IMR-90 (cell line): ENCODE results near the gene PTGR3. TPM values are rescaled to one million over a fixed set of nuclear protein-coding genes. Genes with fewer than 3 reads are reported as not detected.

ENCODE experiments used
- ATAC-seq: fragments of 200-7000 bp; cut with Tn5 transposase; 2 replicates; pipeline ENCODE4 v1.9.1; 2020; ENCODE audit warnings: low read depth, mild to moderate bottlenecking, moderate library complexity
- BruUV-seq: library from RNA; stranded (reverse); fragments of 400-500 nt; replicated peaks from 2 replicates; lab custom pipeline; 2021; lab: Mats Ljungman, UMichigan
- CTCF ChIA-PET: fragments of 300-600 bp; formaldehyde crosslinking; extraction: SDS; loops from one replicate; lab custom pipeline; 2021; ENCODE audit warnings: antibody characterized with exemption; lab: Yijun Ruan, JAX
- POLR2A ChIA-PET: fragments of 300-600 bp; sonication (Branson Sonifier 250); formaldehyde crosslinking; loops from one replicate; lab custom pipeline; 2022; ENCODE audit warnings: antibody characterized with exemption; ENCODE audit not compliant: unreplicated experiment; lab: Charles Lee
- DNase-seq: peaks from one replicate; pipeline ENCODE4 v3.0.0; 2013
- H2AFZ ChIP-seq: replicated peaks from 2 replicates; pipeline ENCODE3; 2013; ENCODE audit warnings: low read length, mild to moderate bottlenecking; ENCODE audit not compliant: poor library complexity
- H2AK5ac ChIP-seq: 2 replicates; pipeline ENCODE4 v1.6.1; 2013; ENCODE audit warnings: low read depth, low read length, inconsistent platforms
- H2AK9ac ChIP-seq: replicated peaks from 2 replicates; pipeline ENCODE3; 2013; ENCODE audit warnings: mild to moderate bottlenecking, low read depth, low read length, moderate library complexity; ENCODE audit not compliant: poor library complexity
- H2BK120ac ChIP-seq: 2 replicates; pipeline ENCODE4 v1.6.1; 2013; ENCODE audit warnings: low read depth, low read length, inconsistent platforms
- H2BK15ac ChIP-seq: 3 replicates; pipeline ENCODE4 v1.6.1; 2013; ENCODE audit warnings: low read depth, low read length, inconsistent platforms
- H2BK20ac ChIP-seq: 2 replicates; pipeline ENCODE4 v1.6.1; 2013; ENCODE audit warnings: low read depth, mild to moderate bottlenecking, inconsistent platforms, low read length, moderate library complexity
- H2BK5ac ChIP-seq: 2 replicates; pipeline ENCODE4 v1.6.1; 2013; ENCODE audit warnings: mild to moderate bottlenecking, low read depth, low read length, inconsistent platforms; ENCODE audit not compliant: poor library complexity, severe bottlenecking
- H3K14ac ChIP-seq: replicated peaks from 2 replicates; pipeline ENCODE4 v1.6.1; 2013; ENCODE audit warnings: low read depth, low read length, inconsistent platforms
- H3K18ac ChIP-seq: 2 replicates; pipeline ENCODE4 v1.6.1; 2013; ENCODE audit warnings: low read depth, low read length, control low read depth
- H3K23ac ChIP-seq: 2 replicates; pipeline ENCODE4 v1.6.1; 2013; ENCODE audit warnings: low read depth, low read length, inconsistent platforms
- H3K27ac ChIP-seq: 2 replicates; pipeline ENCODE4 v1.5.1; 2013; ENCODE audit warnings: mild to moderate bottlenecking, control low read depth, low read length; ENCODE audit not compliant: insufficient read depth
- H3K27me3 ChIP-seq: 2 replicates; pipeline ENCODE4 v1.6.1; 2013; ENCODE audit warnings: low read length; ENCODE audit not compliant: control insufficient read depth, insufficient read depth
- H3K36me3 ChIP-seq: 2 replicates; pipeline ENCODE4 v1.6.1; 2013; ENCODE audit warnings: low read length, mixed read lengths; ENCODE audit not compliant: control insufficient read depth, insufficient read depth
- H3K4ac ChIP-seq: 2 replicates; pipeline ENCODE4 v1.6.1; 2013; ENCODE audit warnings: low read depth, low read length, inconsistent platforms
- H3K4me1 ChIP-seq: 2 replicates; pipeline ENCODE4 v1.6.1; 2013; ENCODE audit warnings: low read length, mixed read lengths; ENCODE audit not compliant: control insufficient read depth, insufficient read depth
- H3K4me2 ChIP-seq: 2 replicates; pipeline ENCODE4 v1.6.1; 2013; ENCODE audit warnings: low read depth, mild to moderate bottlenecking, control low read depth, low read length, moderate library complexity
- H3K4me3 ChIP-seq: 2 replicates; pipeline ENCODE4 v1.5.1; 2013; ENCODE audit warnings: low read depth, mild to moderate bottlenecking, control low read depth, low read length, moderate library complexity; ENCODE audit not compliant: insufficient read depth
- H3K56ac ChIP-seq: 2 replicates; pipeline ENCODE4 v1.6.1; 2013; ENCODE audit warnings: low read length, inconsistent platforms; ENCODE audit not compliant: insufficient read depth; ENCODE audit errors: extremely low read depth
- H3K79me1 ChIP-seq, 2 experiments: 2 replicates each; pipeline ENCODE4 v1.6.1; 2013; ENCODE audit warnings: low read length in 2 of 2, inconsistent platforms in 1 of 2, low read depth in 1 of 2
- H3K9ac ChIP-seq: 2 replicates; pipeline ENCODE4 v1.6.1; 2013; ENCODE audit warnings: low read depth, low read length, control low read depth
- H3K9me1 ChIP-seq: 2 replicates; pipeline ENCODE4 v1.6.1; 2013; ENCODE audit warnings: low read length, inconsistent platforms; ENCODE audit not compliant: insufficient read depth
- H3K9me3 ChIP-seq: 2 replicates; pipeline ENCODE4 v1.6.1; 2013; ENCODE audit warnings: low read length; ENCODE audit not compliant: control insufficient read depth, insufficient read depth
- H4K20me1 ChIP-seq: 2 replicates; pipeline ENCODE4 v1.6.1; 2013; ENCODE audit warnings: low read length, inconsistent platforms; ENCODE audit not compliant: insufficient read depth
- H4K5ac ChIP-seq: 2 replicates; pipeline ENCODE4 v1.6.1; 2013; ENCODE audit warnings: mild to moderate bottlenecking, low read depth, low read length, control low read depth
- H4K8ac ChIP-seq, 2 experiments: 2 replicates each; pipeline ENCODE4 v1.6.1; 2013; ENCODE audit warnings: low read depth in 2 of 2, low read length in 2 of 2, control low read depth in 1 of 2, inconsistent platforms in 1 of 2
- H4K91ac ChIP-seq: 2 replicates; pipeline ENCODE4 v1.6.1; 2013; ENCODE audit warnings: low read depth, low read length, inconsistent platforms; ENCODE audit not compliant: insufficient read depth
- BHLHE40 ChIP-seq: fragments of 150-350 bp; IDR thresholded peaks from 2 replicates; pipeline ENCODE4 v1.6.1; 2016; ENCODE audit warnings: mild to moderate bottlenecking, low read depth, low read length
- CEBPB ChIP-seq: IDR thresholded peaks from 2 replicates; pipeline ENCODE4 v1.6.1; 2012; ENCODE audit warnings: low read depth, low read length, improper control_type of control experiment
- CHD1 ChIP-seq: IDR thresholded peaks from 2 replicates; pipeline ENCODE4 v1.6.1; 2012; ENCODE audit warnings: low read depth, low read length, improper control_type of control experiment
- ELK1 ChIP-seq: fragments of 150-350 bp; IDR thresholded peaks from 2 replicates; pipeline ENCODE4 v1.6.1; 2016; ENCODE audit warnings: low read depth, mild to moderate bottlenecking, low read length, moderate library complexity, borderline replicate concordance
- FOS ChIP-seq: fragments of 150-350 bp; IDR thresholded peaks from 2 replicates; pipeline ENCODE4 v1.6.1; 2016; ENCODE audit warnings: low read depth, low read length
- MAFK ChIP-seq: IDR thresholded peaks from 2 replicates; pipeline ENCODE4 v1.6.1; 2012; ENCODE audit warnings: low read depth, low read length, improper control_type of control experiment
- MAZ ChIP-seq: IDR thresholded peaks from 2 replicates; pipeline ENCODE4 v1.6.1; 2012; ENCODE audit warnings: low read depth, mild to moderate bottlenecking, low read length, improper control_type of control experiment, moderate library complexity, borderline replicate concordance
- MXI1 ChIP-seq: IDR thresholded peaks from 2 replicates; pipeline ENCODE4 v1.6.1; 2012; ENCODE audit warnings: low read depth, mild to moderate bottlenecking, low read length, moderate library complexity, borderline replicate concordance
- NFE2L2 ChIP-seq: fragments of 150-350 bp; IDR thresholded peaks from 2 replicates; pipeline ENCODE4 v1.6.1; 2016; ENCODE audit warnings: low read depth, mild to moderate bottlenecking, low read length
- POLR2A ChIP-seq: IDR thresholded peaks from 2 replicates; pipeline ENCODE4 v1.6.1; 2012; ENCODE audit warnings: mild to moderate bottlenecking, low read depth, low read length
- RAD21 ChIP-seq: IDR thresholded peaks from 2 replicates; pipeline ENCODE4 v1.6.1; 2012; ENCODE audit warnings: low read length, improper control_type of control experiment
- RCOR1 ChIP-seq: IDR thresholded peaks from 2 replicates; pipeline ENCODE4 v1.6.1; 2012; ENCODE audit warnings: mild to moderate bottlenecking, low read length, improper control_type of control experiment; ENCODE audit not compliant: insufficient replicate concordance
- RFX5 ChIP-seq: IDR thresholded peaks from 2 replicates; pipeline ENCODE4 v1.8.0; 2012; ENCODE audit warnings: low read depth, mild to moderate bottlenecking, low read length, moderate library complexity
- SMC3 ChIP-seq: fragments of 150-350 bp; IDR thresholded peaks from 2 replicates; pipeline ENCODE4 v1.6.1; 2016; ENCODE audit warnings: low read depth, mild to moderate bottlenecking, antibody characterized with exemption, low read length, moderate library complexity
- USF2 ChIP-seq: fragments of 150-350 bp; IDR thresholded peaks from 2 replicates; pipeline ENCODE4 v1.6.1; 2017; ENCODE audit warnings: mild to moderate bottlenecking, antibody characterized with exemption, low read length, low read depth
- WGBS, 2 experiments: methylation state at CpG; one replicate each; pipeline versions ENCODE4 v1.1.5 to v1.1.7; 2013; ENCODE audit warnings: missing lambda C conversion rate in 2 of 2; ENCODE audit not compliant: insufficient read length in 1 of 2; ENCODE audit errors: extremely low coverage in 2 of 2; 5-methylcytosine and 5-hydroxymethylcytosine counted together
- dilution Hi-C: fragments of 300-500 bp; cut with HindIII; formaldehyde crosslinking; loops from one replicate; pipeline ENCODE4 v1.14.3; 2018; ENCODE audit warnings: low sequenced_read_pairs; ENCODE audit not compliant: unreplicated experiment
- in situ Hi-C: fragments of 300-500 bp; cut with MboI; formaldehyde crosslinking; loops from 3 replicates; pipeline ENCODE4 v1.14.3; 2019; ENCODE audit warnings: low sequenced_read_pairs, inconsistent platforms, mixed read lengths
- intact Hi-C: fragments of 100-400 bp; cut with micrococcal nuclease; formaldehyde crosslinking; loops from 2 replicates; pipeline ENCODE4 v1.10.0; 2022
- polyA plus RNA-seq, 3 experiments: library from polyadenylated mRNA; depleted of rRNA; stranded (reverse); fragments of >200 nt; gene quantifications; 2 replicates each; pipeline ENCODE4 v1.2.3, GENCODE V29; 2012; ENCODE audit warnings: low replicate concordance in 1 of 3
- total RNA-seq: library from RNA; depleted of rRNA; stranded (reverse); fragments of >200 nt; gene quantifications from 2 replicates; pipeline ENCODE4 v1.2.3, GENCODE V29; 2012

PTGR3 gene
- total and polyA plus RNA-seq, 2 of the 4 experiments (the other 2 are of a cell fraction): 16.1 to 26.4 TPM

DNA sequence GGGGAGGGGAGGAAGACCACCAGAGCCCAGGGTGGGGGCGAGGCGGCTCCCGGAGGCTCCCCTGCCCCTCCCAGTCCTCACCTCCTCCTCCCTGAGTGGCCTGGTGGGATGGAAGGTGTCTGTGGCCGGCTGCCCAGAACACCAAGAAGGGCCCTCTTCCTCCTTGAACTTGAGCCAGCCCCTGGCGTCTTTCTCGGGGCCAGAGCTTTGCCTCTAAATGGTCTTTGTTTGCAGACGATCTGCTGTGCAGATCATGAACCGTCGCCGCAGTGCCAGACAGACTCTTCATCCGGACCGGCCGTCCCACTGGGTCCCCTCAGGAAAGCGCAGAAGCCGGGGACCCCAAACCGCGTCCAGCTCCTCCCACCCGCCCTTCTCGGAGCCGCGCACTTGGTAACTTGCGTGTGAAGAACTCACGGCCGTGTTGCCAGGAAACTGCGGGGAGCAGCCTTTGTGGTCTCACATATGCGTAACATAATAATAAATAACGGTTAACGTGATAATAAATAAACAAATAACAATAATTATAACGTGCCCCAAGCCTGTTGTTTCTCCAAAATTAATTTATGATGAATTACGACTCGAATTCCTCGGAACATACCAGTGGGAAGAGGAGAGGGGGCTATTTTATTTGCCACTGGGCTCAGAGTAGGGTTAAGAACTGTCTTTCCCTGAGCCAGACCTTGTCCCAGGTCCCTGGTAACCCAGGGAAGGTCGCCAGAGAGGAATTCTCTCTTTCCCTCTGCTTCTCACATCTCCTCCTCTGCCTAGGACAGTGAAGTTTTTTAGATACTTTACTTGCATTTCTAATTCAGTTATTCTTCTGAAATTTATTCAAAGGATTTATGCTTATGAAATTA is 41.0 kb downstream of the PTGR3 start:
- H3K79me1 ChIP-seq: no peaks in the 10 kb centered on the region
- H3K4me3 ChIP-seq: peak overlapping the region; percentile 38
- peak overlapping the region; percentile 48 for H2AK9ac ChIP-seq
- peaks cover 8% of the 10 kb centered on the region; the same call in 1 of the 2 replicates for H3K9me3 ChIP-seq
- no peak overlapping the region; the same call in 1 of the 2 replicates for H3K18ac ChIP-seq
- H2BK120ac ChIP-seq: no peak overlapping the region
- H3K4me2 ChIP-seq: peak overlapping the region; percentile 67
- H2AK5ac ChIP-seq: no peak overlapping the region
- H3K27me3 ChIP-seq: peaks cover 20% of the 10 kb centered on the region
- no peaks in the 10 kb centered on the region for H3K36me3 ChIP-seq
- peak overlapping the region; percentile 42; the same call in 1 of the 2 replicates for H3K23ac ChIP-seq
- no peak overlapping the region for H4K8ac ChIP-seq
- in situ Hi-C loops (no loop called here), dilution Hi-C loops (no loop called here), intact Hi-C loops (no loop called here)
- no TSS peak for BruUV-seq
- no peak overlapping the region for H2BK5ac ChIP-seq
- no peak overlapping the region for H3K27ac ChIP-seq
- ChIA-PET CTCF (interaction anchor here (0.6 to 1.5 kb wide), 2 partner anchors 10 to 475 kb away, joined by 3 to 4 read pairs; no protein-coding TSS in a partner anchor), POLR2A (no interaction called here)
- no peak overlapping the region for H3K4ac ChIP-seq
- H3K9ac ChIP-seq: peak overlapping the region; percentile 21; the same call in 1 of the 2 replicates
- no peaks in the 10 kb centered on the region for H3K9me1 ChIP-seq
- H4K20me1 ChIP-seq: no peaks in the 10 kb centered on the region
- H3K4me1 ChIP-seq: no peaks in the 10 kb centered on the region
- ATAC-seq (peak; percentile 72), DNase-seq (peak; percentile 17)
- no peak overlapping the region for H3K14ac ChIP-seq
- no peak overlapping the region for H4K91ac ChIP-seq
- peak overlapping the region; percentile 89 for H2AFZ ChIP-seq
- WGBS, 2 experiments: 12% methylated on average over 10 of the region's 33 CpGs; no CpG with 5 or more reads in 1 of the 2 experiments
- no peak overlapping the region for H4K5ac ChIP-seq
- H2BK15ac ChIP-seq: no peak overlapping the region; the same call in 2 of the 3 replicates
- no peak overlapping the region for H3K56ac ChIP-seq
- no peak overlapping the region for H2BK20ac ChIP-seq
- no peak for TF ChIP-seq MXI1
- no peak for TF ChIP-seq RCOR1
- TF ChIP-seq SMC3: no peak
- no peak for TF ChIP-seq MAFK
- no peak for TF ChIP-seq NFE2L2
- TF ChIP-seq BHLHE40: no peak
- no peak for TF ChIP-seq POLR2A
- no peak for TF ChIP-seq MAZ
- TF ChIP-seq FOS: no peak
- TF ChIP-seq RFX5: no peak
- TF ChIP-seq CHD1: no peak
- no peak for TF ChIP-seq CEBPB
- TF ChIP-seq USF2: no peak
- TF ChIP-seq RAD21: no peak
- no peak for TF ChIP-seq ELK1
